ENCODE data around the gene LRMDA. TPM values are rescaled to one million over a fixed set of nuclear protein-coding genes. Genes with fewer than 3 reads are reported as not detected.

LRMDA gene
- total RNA-seq, 1 experiment from 2014 or later = 4.8 TPM

DNA sequence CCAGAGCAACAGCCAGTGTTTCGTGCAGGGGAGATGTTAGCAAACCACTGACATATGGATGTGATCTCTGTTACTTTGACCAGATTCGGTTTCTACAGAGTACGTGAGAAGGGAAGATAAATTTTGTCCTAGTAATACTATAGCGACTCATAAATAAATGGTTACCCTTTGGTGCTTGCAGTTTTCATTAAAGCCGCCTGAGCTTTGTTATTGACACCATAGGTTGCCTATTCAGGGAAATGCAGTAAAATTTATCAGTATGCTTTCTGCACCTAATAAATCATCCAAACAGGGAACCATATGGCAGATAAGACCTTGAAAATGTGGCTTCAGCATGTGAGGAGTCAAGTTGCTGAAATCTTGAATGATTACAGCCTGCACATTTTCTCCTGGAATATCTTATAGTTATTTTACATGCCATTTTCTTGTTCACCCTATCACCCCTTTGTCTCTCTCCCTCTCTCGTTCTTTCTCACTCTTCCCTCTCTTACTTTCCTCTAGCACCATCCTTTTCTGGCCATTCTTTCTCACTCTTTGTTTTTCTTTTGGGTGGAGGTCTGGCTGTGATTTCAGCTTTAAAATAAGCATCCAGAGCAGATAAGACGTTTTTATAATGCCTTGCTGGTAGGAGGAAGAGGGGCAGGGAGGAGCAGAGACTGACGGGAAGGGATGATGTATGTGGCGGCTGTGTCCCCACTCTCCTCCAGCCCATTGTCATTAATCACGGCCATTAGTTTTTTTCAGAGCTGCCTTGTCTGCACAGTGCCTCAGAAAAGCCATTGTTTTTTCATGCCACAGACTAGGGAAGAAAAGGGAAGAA is 182.5 kb downstream of the LRMDA start:
- POLR2A ChIA-PET = no interaction called here
- no TSS peak for BruUV-seq (replicated peaks)
- RAD21 ChIA-PET (ENCODE audit: low non-redundant PET in 1 of 2, low total read pairs in 2 of 2, uncharacterized antibody in 2 of 2, unreplicated experiment in 2 of 2) = no interaction called here

More for the DNA sequence above, 182.5 kb downstream of the LRMDA start:
- no peaks in the 10 kb centered on the region for H3K36me3 ChIP-seq (ENCODE audit: control insufficient read depth in 1 of 2, insufficient read depth in 2 of 2, low read length in 2 of 2)
- H3K27me3 ChIP-seq (ENCODE audit: insufficient read depth, low read length) = peaks cover 19% of the 10 kb centered on the region
- no peaks in the 10 kb centered on the region for H3K79me2 ChIP-seq (ENCODE audit: insufficient read depth, low read length)
- no peak for ATAC-seq
- intact Hi-C loops (cut with micrococcal nuclease) = no loop called here
- no peak overlapping the region for H3K27ac ChIP-seq (ENCODE audit: low read depth, low read length)
- CTCF ChIA-PET = no interaction called here
- H4K20me1 ChIP-seq (ENCODE audit: insufficient read depth) = no peaks in the 10 kb centered on the region
- H3K9ac ChIP-seq (ENCODE audit: low read length) = no peak overlapping the region
- H3K9me2 ChIP-seq (ENCODE audit: insufficient read depth) = no peaks in the 10 kb centered on the region
- DNase-seq (ENCODE audit: low read depth, low spot score) = no peak
- TF ChIP-seq SRF (IDR thresholded peaks at IDR 0.05; ENCODE audit: low read depth) (no peak), ATF3 (IDR thresholded peaks at IDR 0.05) (no peak)
- TF ChIP-seq, protein P1, sequence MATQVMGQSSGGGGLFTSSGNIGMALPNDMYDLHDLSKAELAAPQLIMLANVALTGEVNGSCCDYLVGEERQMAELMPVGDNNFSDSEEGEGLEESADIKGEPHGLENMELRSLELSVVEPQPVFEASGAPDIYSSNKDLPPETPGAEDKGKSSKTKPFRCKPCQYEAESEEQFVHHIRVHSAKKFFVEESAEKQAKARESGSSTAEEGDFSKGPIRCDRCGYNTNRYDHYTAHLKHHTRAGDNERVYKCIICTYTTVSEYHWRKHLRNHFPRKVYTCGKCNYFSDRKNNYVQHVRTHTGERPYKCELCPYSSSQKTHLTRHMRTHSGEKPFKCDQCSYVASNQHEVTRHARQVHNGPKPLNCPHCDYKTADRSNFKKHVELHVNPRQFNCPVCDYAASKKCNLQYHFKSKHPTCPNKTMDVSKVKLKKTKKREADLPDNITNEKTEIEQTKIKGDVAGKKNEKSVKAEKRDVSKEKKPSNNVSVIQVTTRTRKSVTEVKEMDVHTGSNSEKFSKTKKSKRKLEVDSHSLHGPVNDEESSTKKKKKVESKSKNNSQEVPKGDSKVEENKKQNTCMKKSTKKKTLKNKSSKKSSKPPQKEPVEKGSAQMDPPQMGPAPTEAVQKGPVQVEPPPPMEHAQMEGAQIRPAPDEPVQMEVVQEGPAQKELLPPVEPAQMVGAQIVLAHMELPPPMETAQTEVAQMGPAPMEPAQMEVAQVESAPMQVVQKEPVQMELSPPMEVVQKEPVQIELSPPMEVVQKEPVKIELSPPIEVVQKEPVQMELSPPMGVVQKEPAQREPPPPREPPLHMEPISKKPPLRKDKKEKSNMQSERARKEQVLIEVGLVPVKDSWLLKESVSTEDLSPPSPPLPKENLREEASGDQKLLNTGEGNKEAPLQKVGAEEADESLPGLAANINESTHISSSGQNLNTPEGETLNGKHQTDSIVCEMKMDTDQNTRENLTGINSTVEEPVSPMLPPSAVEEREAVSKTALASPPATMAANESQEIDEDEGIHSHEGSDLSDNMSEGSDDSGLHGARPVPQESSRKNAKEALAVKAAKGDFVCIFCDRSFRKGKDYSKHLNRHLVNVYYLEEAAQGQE (IDR thresholded peaks at IDR 0.05; ENCODE audit: low read depth) = no peak
- H3K4me1 ChIP-seq (ENCODE audit: control insufficient read depth in 1 of 2, insufficient read depth in 2 of 2, low read length in 2 of 2) = no peaks in the 10 kb centered on the region
- H3K4me2 ChIP-seq (ENCODE audit: low read length) = no peak overlapping the region
- H2AFZ ChIP-seq (ENCODE audit: low read depth, low read length, poor library complexity, severe bottlenecking) = no peak overlapping the region
- H3K9me3 ChIP-seq (ENCODE audit: control insufficient read depth in 1 of 2, insufficient read depth in 1 of 2, low read depth in 1 of 2, low read length in 2 of 2) = no peaks in the 10 kb centered on the region
- no peak overlapping the region for H3K4me3 ChIP-seq (replicated peaks in 1 of 2; ENCODE audit: low read depth in 1 of 2, low read length in 2 of 2)

Measured in HCT116 (cell line).